GM12878 (cell line): ENCODE data around the gene HCAR3. TPM values are rescaled to one million over a fixed set of nuclear protein-coding genes. Genes with fewer than 3 reads are reported as not detected.
"Not testable (repeated sequence)": the region's sequence is repeated elsewhere in the genome, so short reads cannot be mapped to it uniquely, and the experiment has no call there.

Experiments
- ATAC-seq: fragments of 200-7000 bp; cut with Tn5 transposase; 3 replicates; pipeline ENCODE4 v1.9.1; 2020; ENCODE audit warnings: mild to moderate bottlenecking, moderate library complexity
- BruUV-seq: library from RNA; stranded (reverse); fragments of 400-500 nt; replicated peaks from 2 replicates; lab custom pipeline; 2021; lab: Mats Ljungman, UMichigan
- CTCF ChIA-PET: fragments of 300-600 bp; sonication (Branson Sonifier 250); formaldehyde crosslinking; extraction: SDS; loops from one replicate; lab custom pipeline; 2021; ENCODE audit warnings: inconsistent platforms; lab: Yijun Ruan, JAX
- POLR2A ChIA-PET: fragments of 350-600 bp; formaldehyde crosslinking; extraction: SDS; loops from one replicate; lab custom pipeline; 2021; ENCODE audit warnings: inconsistent platforms; lab: Charles Lee
- RAD21 ChIA-PET: fragments of 300-600 bp; sonication (Branson Sonifier 250); formaldehyde crosslinking; loops from one replicate; lab custom pipeline; 2023; ENCODE audit warnings: antibody characterized with exemption; ENCODE audit not compliant: unreplicated experiment; lab: Charles Lee
- SMC1A ChIA-PET: fragments of 300-600 bp; sonication (Branson Sonifier 250); formaldehyde crosslinking; loops from one replicate; lab custom pipeline; 2023; ENCODE audit not compliant: unreplicated experiment, uncharacterized antibody; lab: Charles Lee
- DNase-seq: peaks from one replicate; pipeline ENCODE4 v3.0.0-alpha.2; 2011; ENCODE audit warnings: low read depth, low spot score
- FAIRE-seq: peaks from 3 replicates; lab custom pipeline; 2011; peaks lifted over from hg19 to GRCh38; lab: Jason Lieb, UNC
- H2AFZ ChIP-seq: 2 replicates; pipeline ENCODE4 v1.6.0; 2011; ENCODE audit warnings: low read depth, low read length, control low read depth; ENCODE audit not compliant: control insufficient read depth
- H3K27ac ChIP-seq: 2 replicates; pipeline ENCODE4 v1.5.1; 2011; ENCODE audit warnings: control low read depth; ENCODE audit not compliant: control insufficient read depth, insufficient read depth
- H3K27me3 ChIP-seq, 2 experiments: replicated peaks in 1 of 2; 2 replicates each; pipeline versions ENCODE4 v1.6.0 to v1.6.1; 2011; ENCODE audit warnings: low read length in 1 of 2; ENCODE audit not compliant: control insufficient read depth in 2 of 2, insufficient read depth in 2 of 2
- H3K36me3 ChIP-seq, 2 experiments: 2 replicates each; pipeline ENCODE4 v1.5.1; 2011; ENCODE audit warnings: low read length in 1 of 2; ENCODE audit not compliant: control insufficient read depth in 2 of 2, insufficient read depth in 2 of 2
- H3K4me1 ChIP-seq: 2 replicates; pipeline ENCODE4 v1.6.1; 2011; ENCODE audit warnings: mild to moderate bottlenecking, low read length, moderate library complexity, mixed read lengths; ENCODE audit not compliant: control insufficient read depth, insufficient read depth
- H3K4me2 ChIP-seq: 2 replicates; pipeline ENCODE4 v1.6.0; 2011; ENCODE audit warnings: control low read depth; ENCODE audit not compliant: control insufficient read depth, insufficient read depth
- H3K4me3 ChIP-seq: fragments of 200-600 bp; sonication (generic); 2 replicates; pipeline ENCODE4 v1.5.1; 2016
- H3K79me2 ChIP-seq: 2 replicates; pipeline ENCODE4 v1.6.0; 2011; ENCODE audit warnings: low read length; ENCODE audit not compliant: control insufficient read depth, insufficient read depth
- H3K9ac ChIP-seq: 2 replicates; pipeline ENCODE4 v1.8.0; 2011; ENCODE audit warnings: low read length, control low read depth, mixed read lengths; ENCODE audit not compliant: control insufficient read depth, insufficient read depth
- H3K9me3 ChIP-seq: replicated peaks from 3 replicates; pipeline ENCODE4 v1.5.1; 2011; ENCODE audit warnings: mild to moderate bottlenecking, low read length; ENCODE audit not compliant: control insufficient read depth, insufficient read depth
- H4K20me1 ChIP-seq: 2 replicates; pipeline ENCODE4 v1.6.0; 2011; ENCODE audit not compliant: control insufficient read depth, insufficient read depth
- BRCA1 ChIP-seq: IDR thresholded peaks from 2 replicates; pipeline ENCODE4 v1.6.1; 2011; ENCODE audit warnings: low read depth, low read length, improper control_type of control experiment
- SREBF2 ChIP-seq: IDR thresholded peaks from 2 replicates; pipeline ENCODE4 v1.6.1; 2012; ENCODE audit warnings: mild to moderate bottlenecking, low read length
- WGBS: methylation state at CpG from one replicate; pipeline ENCODE4 v1.1.6; 2016; ENCODE audit warnings: low lambda C conversion rate; ENCODE audit not compliant: insufficient replicate concordance, insufficient coverage; ENCODE audit errors: missing lambda C conversion rate; 5-methylcytosine and 5-hydroxymethylcytosine counted together
- in situ Hi-C: fragments of 300-500 bp; cut with MboI; formaldehyde crosslinking; loops from 9 replicates; pipeline ENCODE4 v1.14.3; 2018; ENCODE audit warnings: mixed read lengths
- intact Hi-C: fragments of 100-400 bp; cut with micrococcal nuclease; formaldehyde crosslinking; loops from one replicate; pipeline ENCODE4 v1.14.2; 2022; ENCODE audit not compliant: unreplicated experiment
- polyA plus RNA-seq, 11 experiments: library from polyadenylated mRNA; depleted of rRNA in 4 of 11; unstranded in 6 of 11; stranded (reverse) in 5 of 11; fragments of >200 nt; fragmentation: Nextera tagmentation in 4 of 11; fragmentation: Illumina TruSeq in 1 of 11; extraction: Ambion mirVana in 4 of 11; extraction: Trizol in 1 of 11; gene quantifications; 1 replicate in 1 of 11; 2 replicates in 10 of 11; pipeline versions ENCODE4 v1.2.1 to v1.2.3, GENCODE V29; 2011 to 2016; ENCODE audit warnings: inconsistent platforms in 2 of 11, missing spikeins in 2 of 11, low read depth in 1 of 11
- total RNA-seq, 4 experiments: library from RNA; depleted of rRNA in 3 of 4; stranded (reverse); fragments of >200 nt in 3 of 4; fragmentation: Illumina TruSeq in 1 of 4; extraction: Trizol in 1 of 4; gene quantifications; 2 replicates each; pipeline versions ENCODE4 v1.2.1 to v1.2.3, GENCODE V29; 2013 to 2021
- TF ChIP-seq, protein P1 (sequence below): fragments of 450-650 bp; formaldehyde crosslinking; IDR thresholded peaks from 2 replicates; pipeline ENCODE4 v1.5.0; 2022; ENCODE audit warnings: mild to moderate bottlenecking, missing genetic modification characterization
- TF ChIP-seq, protein P2 (sequence below): fragments of 450-650 bp; IDR thresholded peaks from 2 replicates; pipeline ENCODE4 v1.6.1; 2017; ENCODE audit warnings: mild to moderate bottlenecking, low read depth, inconsistent platforms; ENCODE audit not compliant: poor library complexity, severe bottlenecking
- TF ChIP-seq, protein P3 (sequence below): IDR thresholded peaks from 2 replicates; pipeline ENCODE4 v1.6.1; 2012; ENCODE audit warnings: low read length, inconsistent platforms
- TF ChIP-seq, protein P4 (sequence below): fragments of 450-650 bp; IDR thresholded peaks from 2 replicates; pipeline ENCODE4 v1.6.1; 2018; ENCODE audit warnings: mild to moderate bottlenecking, low read depth, moderate library complexity; ENCODE audit not compliant: partially characterized antibody

The HCAR3 gene
- total and polyA plus RNA-seq, 10 of the 15 experiments (the other 5 are each of a cell fraction or from before 2014, with no cell fraction given): 0.57 to 3.0 (median 2.2) TPM

DNA sequence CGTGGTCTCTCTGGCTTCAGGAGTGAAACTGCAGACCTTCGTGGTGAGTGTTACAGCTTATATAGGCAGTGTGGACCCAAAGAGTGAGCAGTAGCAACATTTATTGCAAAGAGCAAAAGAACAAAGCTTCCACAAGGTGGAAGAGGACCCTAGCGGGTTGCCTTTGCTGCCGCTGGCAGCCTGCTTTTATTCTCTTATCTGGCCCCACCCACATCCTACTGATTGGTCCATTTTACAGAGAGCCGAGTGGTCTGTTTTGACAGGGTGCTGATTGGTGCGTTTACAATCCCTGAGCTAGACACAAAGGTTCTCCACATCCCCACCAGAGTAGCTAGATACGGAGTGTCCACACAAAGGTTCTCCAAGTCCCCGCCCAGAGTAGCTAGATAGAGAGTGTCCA lies 40.6 kb downstream of the HCAR3 start:
- H3K9me3 ChIP-seq, H3K4me2 ChIP-seq, H2AFZ ChIP-seq, H3K36me3 ChIP-seq, H3K27ac ChIP-seq, H3K4me3 ChIP-seq, H3K79me2 ChIP-seq, DNase-seq, BruUV-seq, H3K27me3 ChIP-seq, ATAC-seq, SMC1A ChIA-PET, H4K20me1 ChIP-seq, intact Hi-C loops, FAIRE-seq, CTCF ChIA-PET, in situ Hi-C loops, H3K9ac ChIP-seq, RAD21 ChIA-PET, POLR2A ChIA-PET, H3K4me1 ChIP-seq: not testable (repeated sequence)
- WGBS: 63% methylated on average over 8 of the region's 8 CpGs

DNA sequence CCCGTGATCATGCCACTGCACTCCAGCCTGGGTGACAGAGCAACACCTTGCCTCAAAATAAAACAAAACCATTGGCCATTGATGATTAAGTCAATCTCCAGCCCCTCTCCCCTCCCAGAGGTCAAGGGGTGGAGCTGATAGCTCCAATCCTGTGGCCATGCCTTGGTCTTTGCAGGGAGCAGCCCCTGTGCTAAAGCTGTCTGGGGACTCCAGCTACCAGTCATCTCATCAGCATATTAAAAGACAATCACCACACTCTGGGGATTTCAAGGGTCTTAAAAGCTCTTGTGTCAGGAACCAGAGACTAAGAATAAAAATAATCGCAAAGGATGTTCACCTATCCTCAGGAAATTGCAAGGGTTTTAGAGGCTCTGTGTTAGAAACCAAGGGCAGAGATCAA lies 44.1 kb downstream of the HCAR3 start:
- intact Hi-C loops: no loop called here
- CTCF ChIA-PET: interaction anchor here (0.5 to 1.6 kb wide), 4 partner anchors 10 to 45 kb away, joined by 3 to 5 read pairs (median 4); no protein-coding TSS in a partner anchor
- in situ Hi-C loops: no loop called here
- no peak for TF ChIP-seq SREBF2
- TF ChIP-seq BRCA1: no peak
- TF ChIP-seq, protein P1, sequence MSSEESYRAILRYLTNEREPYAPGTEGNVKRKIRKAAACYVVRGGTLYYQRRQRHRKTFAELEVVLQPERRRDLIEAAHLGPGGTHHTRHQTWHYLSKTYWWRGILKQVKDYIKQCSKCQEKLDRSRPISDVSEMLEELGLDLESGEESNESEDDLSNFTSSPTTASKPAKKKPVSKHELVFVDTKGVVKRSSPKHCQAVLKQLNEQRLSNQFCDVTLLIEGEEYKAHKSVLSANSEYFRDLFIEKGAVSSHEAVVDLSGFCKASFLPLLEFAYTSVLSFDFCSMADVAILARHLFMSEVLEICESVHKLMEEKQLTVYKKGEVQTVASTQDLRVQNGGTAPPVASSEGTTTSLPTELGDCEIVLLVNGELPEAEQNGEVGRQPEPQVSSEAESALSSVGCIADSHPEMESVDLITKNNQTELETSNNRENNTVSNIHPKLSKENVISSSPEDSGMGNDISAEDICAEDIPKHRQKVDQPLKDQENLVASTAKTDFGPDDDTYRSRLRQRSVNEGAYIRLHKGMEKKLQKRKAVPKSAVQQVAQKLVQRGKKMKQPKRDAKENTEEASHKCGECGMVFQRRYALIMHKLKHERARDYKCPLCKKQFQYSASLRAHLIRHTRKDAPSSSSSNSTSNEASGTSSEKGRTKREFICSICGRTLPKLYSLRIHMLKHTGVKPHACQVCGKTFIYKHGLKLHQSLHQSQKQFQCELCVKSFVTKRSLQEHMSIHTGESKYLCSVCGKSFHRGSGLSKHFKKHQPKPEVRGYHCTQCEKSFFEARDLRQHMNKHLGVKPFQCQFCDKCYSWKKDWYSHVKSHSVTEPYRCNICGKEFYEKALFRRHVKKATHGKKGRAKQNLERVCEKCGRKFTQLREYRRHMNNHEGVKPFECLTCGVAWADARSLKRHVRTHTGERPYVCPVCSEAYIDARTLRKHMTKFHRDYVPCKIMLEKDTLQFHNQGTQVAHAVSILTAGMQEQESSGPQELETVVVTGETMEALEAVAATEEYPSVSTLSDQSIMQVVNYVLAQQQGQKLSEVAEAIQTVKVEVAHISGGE (CRISPR knock-in tag): no peak
- TF ChIP-seq, protein P2, sequence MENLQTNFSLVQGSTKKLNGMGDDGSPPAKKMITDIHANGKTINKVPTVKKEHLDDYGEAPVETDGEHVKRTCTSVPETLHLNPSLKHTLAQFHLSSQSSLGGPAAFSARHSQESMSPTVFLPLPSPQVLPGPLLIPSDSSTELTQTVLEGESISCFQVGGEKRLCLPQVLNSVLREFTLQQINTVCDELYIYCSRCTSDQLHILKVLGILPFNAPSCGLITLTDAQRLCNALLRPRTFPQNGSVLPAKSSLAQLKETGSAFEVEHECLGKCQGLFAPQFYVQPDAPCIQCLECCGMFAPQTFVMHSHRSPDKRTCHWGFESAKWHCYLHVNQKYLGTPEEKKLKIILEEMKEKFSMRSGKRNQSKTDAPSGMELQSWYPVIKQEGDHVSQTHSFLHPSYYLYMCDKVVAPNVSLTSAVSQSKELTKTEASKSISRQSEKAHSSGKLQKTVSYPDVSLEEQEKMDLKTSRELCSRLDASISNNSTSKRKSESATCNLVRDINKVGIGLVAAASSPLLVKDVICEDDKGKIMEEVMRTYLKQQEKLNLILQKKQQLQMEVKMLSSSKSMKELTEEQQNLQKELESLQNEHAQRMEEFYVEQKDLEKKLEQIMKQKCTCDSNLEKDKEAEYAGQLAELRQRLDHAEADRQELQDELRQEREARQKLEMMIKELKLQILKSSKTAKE: no peak
- TF ChIP-seq, protein P3, sequence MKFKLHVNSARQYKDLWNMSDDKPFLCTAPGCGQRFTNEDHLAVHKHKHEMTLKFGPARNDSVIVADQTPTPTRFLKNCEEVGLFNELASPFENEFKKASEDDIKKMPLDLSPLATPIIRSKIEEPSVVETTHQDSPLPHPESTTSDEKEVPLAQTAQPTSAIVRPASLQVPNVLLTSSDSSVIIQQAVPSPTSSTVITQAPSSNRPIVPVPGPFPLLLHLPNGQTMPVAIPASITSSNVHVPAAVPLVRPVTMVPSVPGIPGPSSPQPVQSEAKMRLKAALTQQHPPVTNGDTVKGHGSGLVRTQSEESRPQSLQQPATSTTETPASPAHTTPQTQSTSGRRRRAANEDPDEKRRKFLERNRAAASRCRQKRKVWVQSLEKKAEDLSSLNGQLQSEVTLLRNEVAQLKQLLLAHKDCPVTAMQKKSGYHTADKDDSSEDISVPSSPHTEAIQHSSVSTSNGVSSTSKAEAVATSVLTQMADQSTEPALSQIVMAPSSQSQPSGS: no peak
- TF ChIP-seq, protein P4, sequence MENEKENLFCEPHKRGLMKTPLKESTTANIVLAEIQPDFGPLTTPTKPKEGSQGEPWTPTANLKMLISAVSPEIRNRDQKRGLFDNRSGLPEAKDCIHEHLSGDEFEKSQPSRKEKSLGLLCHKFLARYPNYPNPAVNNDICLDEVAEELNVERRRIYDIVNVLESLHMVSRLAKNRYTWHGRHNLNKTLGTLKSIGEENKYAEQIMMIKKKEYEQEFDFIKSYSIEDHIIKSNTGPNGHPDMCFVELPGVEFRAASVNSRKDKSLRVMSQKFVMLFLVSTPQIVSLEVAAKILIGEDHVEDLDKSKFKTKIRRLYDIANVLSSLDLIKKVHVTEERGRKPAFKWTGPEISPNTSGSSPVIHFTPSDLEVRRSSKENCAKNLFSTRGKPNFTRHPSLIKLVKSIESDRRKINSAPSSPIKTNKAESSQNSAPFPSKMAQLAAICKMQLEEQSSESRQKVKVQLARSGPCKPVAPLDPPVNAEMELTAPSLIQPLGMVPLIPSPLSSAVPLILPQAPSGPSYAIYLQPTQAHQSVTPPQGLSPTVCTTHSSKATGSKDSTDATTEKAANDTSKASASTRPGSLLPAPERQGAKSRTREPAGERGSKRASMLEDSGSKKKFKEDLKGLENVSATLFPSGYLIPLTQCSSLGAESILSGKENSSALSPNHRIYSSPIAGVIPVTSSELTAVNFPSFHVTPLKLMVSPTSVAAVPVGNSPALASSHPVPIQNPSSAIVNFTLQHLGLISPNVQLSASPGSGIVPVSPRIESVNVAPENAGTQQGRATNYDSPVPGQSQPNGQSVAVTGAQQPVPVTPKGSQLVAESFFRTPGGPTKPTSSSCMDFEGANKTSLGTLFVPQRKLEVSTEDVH: no peak

More for the DNA sequence above, 44.1 kb downstream of the HCAR3 start:
- Histone ChIP-seq H4K20me1 (no peaks in the 10 kb centered on the region), H3K9me3 (no peaks in the 10 kb centered on the region), H3K27ac (no peak overlapping the region), H3K36me3 (no peaks in the 10 kb centered on the region), H3K4me1 (no peaks in the 10 kb centered on the region), H3K4me3 (no peak overlapping the region), H3K4me2 (no peak overlapping the region), H2AFZ (no peak overlapping the region), H3K79me2 (no peaks in the 10 kb centered on the region), H3K9ac (no peak overlapping the region), H3K27me3 (no peaks in the 10 kb centered on the region)
- no peak for FAIRE-seq
- RAD21 ChIA-PET: no interaction called here
- POLR2A ChIA-PET: no interaction called here
- WGBS: 74% methylated on average over 2 of the region's 2 CpGs
- SMC1A ChIA-PET: interaction anchor here (1.4 kb wide), 1 partner anchor 33 kb away, joined by 3 read pairs; no protein-coding TSS in a partner anchor
- no peak for ATAC-seq
- DNase-seq: no peak
- BruUV-seq: no TSS peak
